Measurements from ENCODE around the gene MRPL49. TPM values are rescaled to one million over a fixed set of nuclear protein-coding genes. Genes with fewer than 3 reads are reported as not detected.
A peak's percentile ranks its signal among the peaks of the same experiment; 100 is the strongest.

The MRPL49 gene
- total RNA-seq, 1 donor: 41.6 TPM

DNA sequence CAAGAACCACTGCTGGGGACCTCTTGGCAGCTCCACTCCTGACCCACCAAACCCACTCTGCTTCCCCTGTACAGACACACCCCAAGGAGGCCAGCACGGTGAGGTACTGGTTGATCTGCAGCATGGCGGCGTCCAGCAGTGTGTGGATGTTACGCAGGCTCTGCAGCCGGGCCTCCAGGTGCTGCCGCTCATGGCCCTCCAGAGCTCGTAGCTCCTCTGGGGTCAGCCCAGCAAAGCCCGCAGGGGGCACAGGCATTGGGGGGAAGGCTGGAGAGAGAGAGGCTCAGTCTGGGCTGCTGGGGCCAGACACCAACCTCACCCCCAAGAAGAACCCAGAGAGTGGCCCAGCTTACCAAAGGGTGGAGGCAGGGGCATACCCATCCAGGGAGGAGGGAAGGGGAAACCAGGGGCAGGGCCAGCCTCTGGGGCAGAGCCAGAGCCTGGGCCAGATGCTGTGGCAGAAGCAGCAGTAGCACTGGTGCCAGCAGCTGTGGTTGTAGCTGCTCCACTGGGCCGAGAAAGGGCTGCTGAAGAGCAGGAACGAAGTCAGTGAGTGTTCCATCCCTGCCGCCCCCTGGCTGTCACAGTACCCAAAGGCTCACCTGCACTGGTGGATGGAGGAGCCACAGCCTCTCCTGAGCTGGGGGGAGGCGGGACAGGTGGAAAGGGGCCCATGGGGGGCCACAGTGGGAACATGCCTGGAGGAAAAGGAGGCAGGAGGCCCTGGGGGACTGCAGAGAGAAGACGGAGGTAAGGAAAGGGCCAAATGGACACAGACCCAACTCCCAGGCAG, 7.7 kb downstream of the MRPL49 start:
- Histone ChIP-seq H3K4me1 (ENCODE audit: insufficient read depth, low read length) (peaks cover 13% of the 10 kb centered on the region), H3K79me2 (ENCODE audit: insufficient read depth, low read length) (peaks cover 52% of the 10 kb centered on the region), H3K27ac (ENCODE audit: low read depth, low read length) (no peak overlapping the region), H3K4me2 (ENCODE audit: insufficient read depth, low read length) (no peak overlapping the region), H3K9me3 (ENCODE audit: low read depth, low read length) (no peaks in the 10 kb centered on the region), H3K4me3 (ENCODE audit: insufficient read depth, low read length) (no peak overlapping the region), H3K27me3 (ENCODE audit: insufficient read depth, low read length) (no peaks in the 10 kb centered on the region), H3K36me3 (ENCODE audit: insufficient read depth, low read length) (peaks cover 75% of the 10 kb centered on the region), H2AFZ (ENCODE audit: low read length) (no peak overlapping the region), H4K20me1 (ENCODE audit: insufficient read depth, low read length) (peaks cover 41% of the 10 kb centered on the region)
- TF ChIP-seq, protein P1, sequence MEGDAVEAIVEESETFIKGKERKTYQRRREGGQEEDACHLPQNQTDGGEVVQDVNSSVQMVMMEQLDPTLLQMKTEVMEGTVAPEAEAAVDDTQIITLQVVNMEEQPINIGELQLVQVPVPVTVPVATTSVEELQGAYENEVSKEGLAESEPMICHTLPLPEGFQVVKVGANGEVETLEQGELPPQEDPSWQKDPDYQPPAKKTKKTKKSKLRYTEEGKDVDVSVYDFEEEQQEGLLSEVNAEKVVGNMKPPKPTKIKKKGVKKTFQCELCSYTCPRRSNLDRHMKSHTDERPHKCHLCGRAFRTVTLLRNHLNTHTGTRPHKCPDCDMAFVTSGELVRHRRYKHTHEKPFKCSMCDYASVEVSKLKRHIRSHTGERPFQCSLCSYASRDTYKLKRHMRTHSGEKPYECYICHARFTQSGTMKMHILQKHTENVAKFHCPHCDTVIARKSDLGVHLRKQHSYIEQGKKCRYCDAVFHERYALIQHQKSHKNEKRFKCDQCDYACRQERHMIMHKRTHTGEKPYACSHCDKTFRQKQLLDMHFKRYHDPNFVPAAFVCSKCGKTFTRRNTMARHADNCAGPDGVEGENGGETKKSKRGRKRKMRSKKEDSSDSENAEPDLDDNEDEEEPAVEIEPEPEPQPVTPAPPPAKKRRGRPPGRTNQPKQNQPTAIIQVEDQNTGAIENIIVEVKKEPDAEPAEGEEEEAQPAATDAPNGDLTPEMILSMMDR (IDR thresholded peaks at IDR 0.05; ENCODE audit: extremely low read depth, low read depth, low read length): no peak
- peak; percentile 49 for DNase-seq (ENCODE audit: insufficient read length, low spot score, missing footprints)

DNA sequence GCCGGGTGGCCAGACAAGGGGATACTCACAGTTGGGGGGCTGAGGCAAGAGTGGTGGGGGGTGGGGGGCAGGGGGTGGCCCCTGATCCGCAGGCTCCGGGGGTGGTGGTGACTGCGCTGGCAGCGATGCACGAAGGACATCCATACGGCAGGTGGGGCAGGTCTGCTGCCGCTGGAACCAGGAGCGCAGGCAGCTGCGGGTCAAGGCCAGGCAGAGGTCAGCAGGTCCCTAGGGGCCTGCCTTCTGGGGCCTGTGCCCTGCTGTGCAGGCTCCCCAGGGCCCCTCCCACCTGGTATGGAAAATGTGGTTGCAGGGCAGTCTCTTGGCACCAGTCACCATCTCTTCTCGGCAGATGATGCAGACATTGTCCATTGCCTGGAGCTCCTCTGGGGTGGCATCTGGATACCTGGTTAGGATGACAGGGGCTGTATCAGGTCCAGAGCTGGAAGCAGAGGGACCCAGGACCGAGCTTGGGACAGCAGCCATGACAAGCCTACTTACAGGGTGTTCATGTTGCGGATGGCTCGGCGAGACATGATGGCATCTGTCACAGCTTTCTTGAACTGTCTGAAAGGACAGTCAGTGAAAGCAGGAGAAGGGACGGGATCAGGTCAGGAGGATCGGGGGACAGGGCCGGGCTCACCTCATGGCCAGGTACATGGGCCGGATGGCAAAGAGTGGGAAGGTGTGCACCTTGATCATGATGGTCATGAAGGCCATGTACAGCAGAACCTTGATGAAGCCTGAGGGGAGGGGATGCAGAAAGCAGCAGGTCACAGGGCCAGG, 8.7 kb downstream of the MRPL49 start:
- H3K36me3 ChIP-seq (ENCODE audit: insufficient read depth, low read length): peaks cover 66% of the 10 kb centered on the region
- H3K9me3 ChIP-seq (ENCODE audit: low read depth, low read length): no peaks in the 10 kb centered on the region
- DNase-seq (ENCODE audit: insufficient read length, low spot score, missing footprints): no peak
- no peak overlapping the region for H3K4me2 ChIP-seq (ENCODE audit: insufficient read depth, low read length)
- TF ChIP-seq, protein P1 (IDR thresholded peaks at IDR 0.05; ENCODE audit: extremely low read depth, low read depth, low read length): no peak
- peaks cover 18% of the 10 kb centered on the region for H3K4me1 ChIP-seq (ENCODE audit: insufficient read depth, low read length)
- H3K4me3 ChIP-seq (ENCODE audit: insufficient read depth, low read length): no peak overlapping the region
- H2AFZ ChIP-seq (ENCODE audit: low read length): no peak overlapping the region
- H3K27ac ChIP-seq (ENCODE audit: low read depth, low read length): no peak overlapping the region
- peaks cover 39% of the 10 kb centered on the region for H4K20me1 ChIP-seq (ENCODE audit: insufficient read depth, low read length)
- H3K27me3 ChIP-seq (ENCODE audit: insufficient read depth, low read length): no peaks in the 10 kb centered on the region
- peaks cover 52% of the 10 kb centered on the region for H3K79me2 ChIP-seq (ENCODE audit: insufficient read depth, low read length)

DNA sequence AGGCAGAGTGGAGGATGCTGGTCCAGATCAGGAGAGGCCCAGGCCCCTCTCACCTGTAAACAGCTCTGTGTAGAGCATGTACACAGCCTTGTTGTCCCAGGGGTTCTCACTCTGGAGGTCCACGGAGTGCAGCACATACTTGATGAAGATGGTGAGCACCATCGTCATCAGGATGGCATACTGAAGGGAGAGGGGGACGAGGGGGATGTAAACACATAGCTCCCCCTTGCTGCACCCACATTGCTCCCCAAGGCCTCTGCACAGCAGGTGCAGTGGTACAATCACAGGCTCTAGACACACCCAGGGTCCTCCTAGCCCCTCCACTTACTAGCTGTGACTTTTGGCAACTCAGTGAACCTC, 9.3 kb downstream of the MRPL49 start:
- H3K27me3 ChIP-seq (ENCODE audit: insufficient read depth, low read length): no peaks in the 10 kb centered on the region
- no peak for DNase-seq (ENCODE audit: insufficient read length, low spot score, missing footprints)
- H3K4me2 ChIP-seq (ENCODE audit: insufficient read depth, low read length): no peak overlapping the region
- H4K20me1 ChIP-seq (ENCODE audit: insufficient read depth, low read length): peaks cover 37% of the 10 kb centered on the region
- no peaks in the 10 kb centered on the region for H3K9me3 ChIP-seq (ENCODE audit: low read depth, low read length)
- TF ChIP-seq, protein P1 (IDR thresholded peaks at IDR 0.05; ENCODE audit: extremely low read depth, low read depth, low read length): no peak
- no peak overlapping the region for H3K4me3 ChIP-seq (ENCODE audit: insufficient read depth, low read length)
- H3K79me2 ChIP-seq (ENCODE audit: insufficient read depth, low read length): peaks cover 52% of the 10 kb centered on the region
- H3K4me1 ChIP-seq (ENCODE audit: insufficient read depth, low read length): peaks cover 18% of the 10 kb centered on the region
- H3K27ac ChIP-seq (ENCODE audit: low read depth, low read length): no peak overlapping the region
- H3K36me3 ChIP-seq (ENCODE audit: insufficient read depth, low read length): peaks cover 60% of the 10 kb centered on the region
- no peak overlapping the region for H2AFZ ChIP-seq (ENCODE audit: low read length)

DNA sequence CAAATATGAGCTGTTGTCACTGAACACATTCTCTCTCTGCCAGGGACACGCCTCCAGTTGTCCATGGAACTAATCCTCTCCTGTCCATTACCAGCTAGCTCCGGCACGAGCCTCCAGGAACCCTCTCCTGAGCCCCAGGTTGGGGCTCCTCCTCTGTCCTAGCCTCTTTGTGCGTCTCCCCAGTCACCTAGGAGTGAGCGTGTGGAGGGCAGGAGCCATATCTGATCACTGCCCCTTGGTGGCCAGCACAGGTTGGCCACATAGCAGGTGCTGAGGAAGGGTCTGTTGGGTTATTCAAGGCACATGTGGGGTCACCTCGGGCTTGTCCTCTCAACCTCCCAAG, 9.7 kb downstream of the MRPL49 start:
- Histone ChIP-seq H3K4me2 (ENCODE audit: insufficient read depth, low read length) (no peak overlapping the region), H3K79me2 (ENCODE audit: insufficient read depth, low read length) (peaks cover 52% of the 10 kb centered on the region), H3K27me3 (ENCODE audit: insufficient read depth, low read length) (no peaks in the 10 kb centered on the region), H3K27ac (ENCODE audit: low read depth, low read length) (no peak overlapping the region), H3K4me3 (ENCODE audit: insufficient read depth, low read length) (no peak overlapping the region), H2AFZ (ENCODE audit: low read length) (no peak overlapping the region), H4K20me1 (ENCODE audit: insufficient read depth, low read length) (peaks cover 35% of the 10 kb centered on the region), H3K4me1 (ENCODE audit: insufficient read depth, low read length) (peaks cover 18% of the 10 kb centered on the region), H3K9me3 (ENCODE audit: low read depth, low read length) (no peaks in the 10 kb centered on the region), H3K36me3 (ENCODE audit: insufficient read depth, low read length) (peaks cover 55% of the 10 kb centered on the region)
- TF ChIP-seq, protein P1 (IDR thresholded peaks at IDR 0.05; ENCODE audit: extremely low read depth, low read depth, low read length): no peak
- DNase-seq (ENCODE audit: insufficient read length, low spot score, missing footprints): no peak

Measured in osteoblast (primary cell).